Mesendoderm (in vitro differentiated cells): Measurements from ENCODE around the gene COMMD10.

Source experiments
- DNase-seq: peaks from one replicate; pipeline ENCODE4 v3.0.0; 2013
- H2AK5ac ChIP-seq: 2 replicates; pipeline ENCODE4 v1.6.1; 2013; ENCODE audit warnings: low read length, inconsistent platforms
- H2BK120ac ChIP-seq: 2 replicates; pipeline ENCODE4 v1.6.1; 2013; ENCODE audit warnings: low read depth, mild to moderate bottlenecking, low read length, moderate library complexity, mixed read lengths
- H2BK15ac ChIP-seq: replicated peaks from 2 replicates; pipeline ENCODE4 v1.6.1; 2013; ENCODE audit warnings: low read depth, mild to moderate bottlenecking, moderate library complexity
- H2BK5ac ChIP-seq: 2 replicates; pipeline ENCODE4 v1.6.1; 2013; ENCODE audit warnings: low read length, inconsistent platforms
- H3K18ac ChIP-seq: 2 replicates; pipeline ENCODE4 v1.6.1; 2013; ENCODE audit warnings: mild to moderate bottlenecking, low read length, mixed read lengths
- H3K23ac ChIP-seq: one replicate; pipeline ENCODE4 v1.6.1; 2013; ENCODE audit warnings: low read length
- H3K27ac ChIP-seq: 2 replicates; pipeline ENCODE4 v1.5.1; 2013; ENCODE audit warnings: low read depth, mild to moderate bottlenecking, inconsistent platforms, low read length, moderate library complexity
- H3K27me3 ChIP-seq: 2 replicates; pipeline ENCODE4 v1.6.1; 2013; ENCODE audit warnings: low read length, control low read depth, mild to moderate bottlenecking, inconsistent platforms; ENCODE audit not compliant: insufficient read depth, poor library complexity
- H3K36me3 ChIP-seq: 2 replicates; pipeline ENCODE4 v1.6.1; 2013; ENCODE audit warnings: low read length, inconsistent platforms; ENCODE audit not compliant: control insufficient read depth, insufficient read depth
- H3K4ac ChIP-seq: one replicate; pipeline ENCODE4 v1.6.1; 2013; ENCODE audit warnings: low read depth, mild to moderate bottlenecking, low read length, moderate library complexity
- H3K4me1 ChIP-seq: 2 replicates; pipeline ENCODE4 v1.6.1; 2013; ENCODE audit warnings: low read depth, low read length, inconsistent platforms; ENCODE audit not compliant: control insufficient read depth
- H3K4me2 ChIP-seq: 2 replicates; pipeline ENCODE4 v1.6.1; 2013; ENCODE audit warnings: low read length
- H3K4me3 ChIP-seq: 2 replicates; pipeline ENCODE4 v1.5.1; 2013; ENCODE audit warnings: mild to moderate bottlenecking, low read length
- H3K56ac ChIP-seq: one replicate; pipeline ENCODE4 v1.6.1; 2013; ENCODE audit warnings: low read length
- H3K79me1 ChIP-seq: 2 replicates; pipeline ENCODE4 v1.6.1; 2013; ENCODE audit warnings: low read length, inconsistent platforms
- H3K79me2 ChIP-seq: 2 replicates; pipeline ENCODE4 v1.6.1; 2013; ENCODE audit warnings: mild to moderate bottlenecking, low read length; ENCODE audit not compliant: control insufficient read depth, insufficient read depth
- H3K9ac ChIP-seq: 2 replicates; pipeline ENCODE4 v1.6.1; 2013; ENCODE audit warnings: low read length, inconsistent platforms
- H4K5ac ChIP-seq: one replicate; pipeline ENCODE4 v1.6.1; 2013; ENCODE audit warnings: low read length
- H4K8ac ChIP-seq: one replicate; pipeline ENCODE4 v1.6.1; 2013; ENCODE audit warnings: low read depth, mild to moderate bottlenecking, control low read depth, low read length, moderate library complexity
- WGBS: extraction: QIAGEN DNeasy Blood & Tissue Kit; methylation state at CpG from one replicate; pipeline ENCODE4 v1.1.7; 2013; ENCODE audit warnings: low lambda C conversion rate, missing lambda C conversion rate; ENCODE audit not compliant: insufficient coverage; ENCODE audit errors: extremely low coverage; 5-methylcytosine and 5-hydroxymethylcytosine counted together

Gene COMMD10

GRCh38 chr5:116297296-116297814 is 212.5 kb downstream of the COMMD10 start:
- Histone ChIP-seq H3K4me2 (no peak overlapping the region), H3K4me3 (no peak overlapping the region), H3K4ac (no peak overlapping the region), H4K5ac (no peak overlapping the region), H2BK120ac (no peak overlapping the region), H3K27me3 (no peaks in the 10 kb centered on the region), H3K9ac (no peak overlapping the region), H3K79me2 (no peaks in the 10 kb centered on the region), H4K8ac (no peak overlapping the region), H3K79me1 (no peaks in the 10 kb centered on the region), H2BK15ac (no peak overlapping the region), H3K27ac (no peak overlapping the region), H3K23ac (no peak overlapping the region), H3K4me1 (no peaks in the 10 kb centered on the region), H3K56ac (no peak overlapping the region), H2BK5ac (no peak overlapping the region), H3K18ac (no peak overlapping the region), H2AK5ac (no peak overlapping the region), H3K36me3 (no peaks in the 10 kb centered on the region)
- no CpG with 5 or more reads among the region's 5 CpGs for WGBS
- DNase-seq: peak; percentile 59

DNA sequence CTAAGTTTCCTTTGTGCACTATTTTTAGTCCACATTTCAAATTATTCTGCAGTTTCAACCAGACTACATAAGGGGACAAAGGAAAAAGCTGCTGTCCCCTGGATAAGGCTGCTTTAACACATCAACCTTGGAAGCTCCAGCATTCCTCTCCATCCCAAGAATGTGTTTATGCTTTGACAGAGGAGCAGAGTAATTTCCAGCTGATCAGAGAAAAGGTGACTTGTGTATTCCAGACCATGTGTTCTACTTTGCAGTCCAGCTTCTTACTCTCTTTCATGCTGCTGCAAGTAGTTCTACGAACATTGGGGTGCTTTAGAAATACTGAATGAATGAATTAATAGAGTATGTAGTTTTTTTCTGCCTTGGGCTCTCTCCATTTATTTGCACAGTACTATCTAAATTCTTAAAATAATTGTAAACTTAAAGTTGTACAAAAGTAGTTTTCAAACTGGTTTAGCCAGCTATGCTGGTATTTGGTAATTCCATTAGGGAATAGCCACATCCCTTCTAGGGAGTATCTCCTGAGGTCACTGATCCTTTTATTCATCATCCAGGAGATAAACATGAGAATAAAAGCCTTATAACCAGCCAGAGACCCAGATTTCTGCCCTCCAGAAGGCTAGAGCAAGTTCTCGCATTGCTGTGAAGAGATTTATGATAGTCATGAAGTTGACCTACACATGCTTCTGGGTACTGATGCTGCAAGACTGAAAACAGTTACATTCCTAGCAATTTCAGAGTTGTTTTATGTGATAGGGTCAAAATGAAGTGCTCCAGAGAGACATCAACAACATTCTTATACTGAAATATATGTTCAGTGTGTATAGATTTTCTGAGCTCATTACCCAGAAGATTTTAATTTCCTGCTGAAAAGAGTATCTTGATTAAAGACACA is 215.2 kb downstream of the COMMD10 start:
- H2BK120ac ChIP-seq: no peak overlapping the region
- H2AK5ac ChIP-seq: no peak overlapping the region
- no peak overlapping the region for H3K4me3 ChIP-seq
- no peak overlapping the region for H4K8ac ChIP-seq
- no peak overlapping the region for H3K9ac ChIP-seq
- H3K4ac ChIP-seq: no peak overlapping the region
- H3K56ac ChIP-seq: no peak overlapping the region
- H3K27ac ChIP-seq: no peak overlapping the region
- no peak overlapping the region for H2BK5ac ChIP-seq
- WGBS: no CpG with 5 or more reads among the region's 2 CpGs
- no peaks in the 10 kb centered on the region for H3K36me3 ChIP-seq
- H3K4me1 ChIP-seq: no peaks in the 10 kb centered on the region
- H2BK15ac ChIP-seq: no peak overlapping the region
- no peaks in the 10 kb centered on the region for H3K27me3 ChIP-seq
- no peak overlapping the region for H4K5ac ChIP-seq
- no peak overlapping the region for H3K23ac ChIP-seq
- DNase-seq: no peak
- H3K18ac ChIP-seq: no peak overlapping the region
- H3K4me2 ChIP-seq: no peak overlapping the region
- no peaks in the 10 kb centered on the region for H3K79me1 ChIP-seq
- H3K79me2 ChIP-seq: no peaks in the 10 kb centered on the region

- Histone ChIP-seq H3K4me2 (no peak overlapping the region), H3K36me3 (no peaks in the 10 kb centered on the region), H2BK5ac (no peak overlapping the region), H3K27me3 (no peaks in the 10 kb centered on the region), H2BK120ac (no peak overlapping the region), H3K79me2 (no peaks in the 10 kb centered on the region), H3K79me1 (no peaks in the 10 kb centered on the region), H2BK15ac (no peak overlapping the region), H4K8ac (no peak overlapping the region), H3K56ac (no peak overlapping the region), H4K5ac (no peak overlapping the region), H2AK5ac (no peak overlapping the region), H3K23ac (no peak overlapping the region), H3K4me3 (no peak overlapping the region), H3K18ac (no peak overlapping the region), H3K27ac (no peak overlapping the region), H3K4me1 (no peaks in the 10 kb centered on the region), H3K4ac (no peak overlapping the region), H3K9ac (no peak overlapping the region)
- DNase-seq: peak; percentile 12
- WGBS: no CpG with 5 or more reads among the region's 1 CpG
Measured at GRCh38 chr5:116301110-116301509, 216.3 kb downstream of the COMMD10 start.

DNA sequence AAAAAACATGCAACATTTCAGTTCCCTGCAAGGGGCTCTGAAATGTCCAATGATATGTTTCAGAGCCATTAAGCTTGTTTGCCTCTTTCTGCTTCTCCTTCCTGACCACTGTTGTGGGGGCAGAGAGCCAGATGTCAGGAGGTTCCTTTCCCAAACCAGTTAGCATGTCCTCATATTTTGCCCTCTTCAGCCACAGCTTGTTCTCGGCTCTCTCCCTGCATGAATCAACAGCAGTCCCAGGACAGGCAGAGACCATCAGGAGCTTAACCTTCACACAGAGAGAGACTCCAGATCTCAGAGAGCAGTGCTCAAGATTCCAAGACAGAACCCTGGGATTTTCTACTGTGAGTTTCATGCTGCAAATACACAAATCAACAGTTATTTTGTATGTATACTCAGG is 218.5 kb downstream of the COMMD10 start:
- no peaks in the 10 kb centered on the region for H3K27me3 ChIP-seq
- H2AK5ac ChIP-seq: no peak overlapping the region
- no peak overlapping the region for H3K4me2 ChIP-seq
- H2BK120ac ChIP-seq: no peak overlapping the region
- H4K8ac ChIP-seq: no peak overlapping the region
- DNase-seq: no peak
- no peak overlapping the region for H3K56ac ChIP-seq
- no peaks in the 10 kb centered on the region for H3K79me1 ChIP-seq
- no peaks in the 10 kb centered on the region for H3K79me2 ChIP-seq
- H3K4me3 ChIP-seq: no peak overlapping the region
- no peaks in the 10 kb centered on the region for H3K36me3 ChIP-seq
- H3K4me1 ChIP-seq: no peaks in the 10 kb centered on the region
- H3K4ac ChIP-seq: no peak overlapping the region
- no CpG with 5 or more reads among the region's 1 CpG for WGBS
- no peak overlapping the region for H4K5ac ChIP-seq
- H3K23ac ChIP-seq: no peak overlapping the region
- H3K27ac ChIP-seq: no peak overlapping the region
- H3K9ac ChIP-seq: no peak overlapping the region
- no peak overlapping the region for H2BK15ac ChIP-seq
- H3K18ac ChIP-seq: no peak overlapping the region
- H2BK5ac ChIP-seq: no peak overlapping the region

DNA sequence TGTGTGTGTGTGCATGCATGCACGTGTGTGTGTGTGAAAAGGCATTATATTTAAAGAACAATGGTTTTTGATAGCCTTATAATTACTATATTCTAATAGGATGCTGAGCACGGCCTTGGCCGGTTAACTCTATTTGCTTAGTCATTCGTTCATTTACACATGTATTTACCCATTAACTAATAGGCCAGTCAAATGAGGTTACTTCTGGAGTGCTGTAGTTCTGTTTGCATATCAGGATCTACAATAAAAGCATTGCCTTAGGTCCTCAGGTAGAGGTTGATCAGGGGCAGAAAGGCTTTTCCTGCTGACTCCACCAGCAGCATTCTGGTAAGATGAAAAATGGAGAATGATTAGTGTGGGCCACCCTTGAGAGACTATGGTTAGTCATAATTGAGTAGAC is 219.0 kb downstream of the COMMD10 start:
- Histone ChIP-seq H3K23ac (no peak overlapping the region), H4K8ac (no peak overlapping the region), H4K5ac (no peak overlapping the region), H3K27ac (no peak overlapping the region), H3K79me2 (no peaks in the 10 kb centered on the region), H2BK15ac (no peak overlapping the region), H2BK5ac (no peak overlapping the region), H2BK120ac (no peak overlapping the region), H3K27me3 (no peaks in the 10 kb centered on the region), H3K56ac (no peak overlapping the region), H3K4me3 (no peak overlapping the region), H3K4me2 (no peak overlapping the region), H3K36me3 (no peaks in the 10 kb centered on the region), H3K4ac (no peak overlapping the region), H3K79me1 (no peaks in the 10 kb centered on the region), H3K9ac (no peak overlapping the region), H2AK5ac (no peak overlapping the region), H3K18ac (no peak overlapping the region), H3K4me1 (no peaks in the 10 kb centered on the region)
- DNase-seq: no peak
- no CpG with 5 or more reads among the region's 4 CpGs for WGBS
